ENCODE data around the gene MRPS15.

The MRPS15 gene

DNA sequence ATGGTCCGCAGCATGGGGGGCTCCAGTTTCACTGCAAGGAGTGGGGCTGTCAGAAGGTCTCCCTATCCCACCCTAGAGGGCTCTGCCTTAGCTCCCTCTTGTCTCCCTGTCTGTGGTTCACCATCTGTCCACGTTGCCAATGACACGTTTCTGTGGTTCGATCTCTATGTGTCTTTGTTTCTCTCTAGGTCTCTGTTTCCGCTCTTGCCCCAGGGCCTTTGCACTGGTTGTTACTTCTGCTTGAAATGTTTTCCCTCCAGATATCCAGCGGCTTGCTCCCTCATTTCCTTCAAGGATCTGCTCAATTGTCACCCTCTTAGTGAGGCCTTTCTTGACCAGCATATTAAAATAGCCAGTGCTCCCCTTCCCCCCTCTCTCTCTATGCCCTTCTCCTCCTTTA lies 8.5 kb upstream of the MRPS15 start:
- H3K27ac ChIP-seq: no peak overlapping the region
- TF ChIP-seq, protein P1, sequence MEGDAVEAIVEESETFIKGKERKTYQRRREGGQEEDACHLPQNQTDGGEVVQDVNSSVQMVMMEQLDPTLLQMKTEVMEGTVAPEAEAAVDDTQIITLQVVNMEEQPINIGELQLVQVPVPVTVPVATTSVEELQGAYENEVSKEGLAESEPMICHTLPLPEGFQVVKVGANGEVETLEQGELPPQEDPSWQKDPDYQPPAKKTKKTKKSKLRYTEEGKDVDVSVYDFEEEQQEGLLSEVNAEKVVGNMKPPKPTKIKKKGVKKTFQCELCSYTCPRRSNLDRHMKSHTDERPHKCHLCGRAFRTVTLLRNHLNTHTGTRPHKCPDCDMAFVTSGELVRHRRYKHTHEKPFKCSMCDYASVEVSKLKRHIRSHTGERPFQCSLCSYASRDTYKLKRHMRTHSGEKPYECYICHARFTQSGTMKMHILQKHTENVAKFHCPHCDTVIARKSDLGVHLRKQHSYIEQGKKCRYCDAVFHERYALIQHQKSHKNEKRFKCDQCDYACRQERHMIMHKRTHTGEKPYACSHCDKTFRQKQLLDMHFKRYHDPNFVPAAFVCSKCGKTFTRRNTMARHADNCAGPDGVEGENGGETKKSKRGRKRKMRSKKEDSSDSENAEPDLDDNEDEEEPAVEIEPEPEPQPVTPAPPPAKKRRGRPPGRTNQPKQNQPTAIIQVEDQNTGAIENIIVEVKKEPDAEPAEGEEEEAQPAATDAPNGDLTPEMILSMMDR (IDR thresholded peaks at IDR 0.05): no peak
- TF ChIP-seq ZFX (IDR thresholded peaks at IDR 0.05; ENCODE audit: borderline replicate concordance): no peak

DNA sequence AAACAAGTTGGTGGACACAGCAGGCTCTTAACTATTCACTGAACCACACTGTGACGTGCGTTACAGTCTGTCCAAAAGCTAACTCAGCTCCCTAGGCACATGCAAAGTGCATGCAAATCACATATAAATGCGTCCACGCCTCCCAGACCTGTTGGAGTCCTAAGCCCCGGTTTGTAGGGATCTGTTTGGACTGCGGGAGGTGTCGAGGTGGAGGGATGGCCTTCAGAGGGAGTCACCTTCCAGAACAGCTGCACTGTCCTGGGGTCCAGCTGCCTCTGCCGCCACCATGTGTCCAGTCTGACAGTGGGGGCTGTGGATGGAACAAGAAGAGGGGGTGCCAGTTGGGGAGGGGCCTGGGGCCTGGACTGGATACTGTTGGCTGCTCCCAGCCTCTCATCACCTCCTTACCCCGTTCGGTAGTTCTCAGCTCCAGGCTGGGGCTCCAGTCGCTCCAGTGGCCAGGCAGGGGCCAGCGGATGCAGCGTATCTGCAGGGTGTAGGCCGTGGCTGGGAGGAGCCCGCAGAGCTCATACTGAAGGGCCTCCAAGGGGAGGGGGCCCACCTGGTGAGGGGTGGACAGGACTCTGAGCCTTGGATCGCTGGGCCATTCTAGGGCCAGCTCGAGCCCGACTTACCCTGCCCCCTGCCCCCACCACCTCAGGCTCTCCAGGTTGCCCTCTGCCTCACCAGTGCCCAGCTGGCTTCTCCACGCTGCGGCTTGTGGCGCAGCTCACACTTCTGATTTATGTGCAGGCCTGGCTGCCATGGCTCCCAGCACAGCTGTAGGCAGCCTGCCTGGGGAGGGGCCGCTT lies 7.9 kb upstream of the MRPS15 start:
- TF ChIP-seq ZFX (IDR thresholded peaks at IDR 0.05; ENCODE audit: borderline replicate concordance): no peak
- TF ChIP-seq, protein P1 (IDR thresholded peaks at IDR 0.05): no peak
- no peak overlapping the region for H3K27ac ChIP-seq

DNA sequence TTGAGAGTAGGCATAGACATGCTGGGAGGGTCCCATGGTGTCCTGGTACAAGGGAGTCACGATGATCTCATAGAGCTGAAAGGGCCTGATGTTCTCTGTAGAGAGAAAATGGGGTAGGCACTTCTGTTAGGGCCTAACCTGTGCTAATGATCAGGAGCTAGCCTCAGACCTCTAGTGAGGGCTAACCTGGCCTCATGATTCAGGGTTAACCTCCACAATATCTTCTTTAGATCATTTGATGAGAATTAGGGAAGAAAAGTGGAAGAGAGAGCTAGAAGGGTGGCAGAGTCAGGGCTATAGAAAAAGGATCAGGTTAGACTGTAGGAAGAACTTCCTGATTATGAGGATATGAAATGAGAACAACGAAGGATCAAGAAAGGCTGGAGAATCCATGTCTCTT lies 5.0 kb upstream of the MRPS15 start:
- H3K27ac ChIP-seq: no peak overlapping the region
- TF ChIP-seq ZFX (IDR thresholded peaks at IDR 0.05; ENCODE audit: borderline replicate concordance): no peak
- TF ChIP-seq, protein P1 (IDR thresholded peaks at IDR 0.05): no peak

DNA sequence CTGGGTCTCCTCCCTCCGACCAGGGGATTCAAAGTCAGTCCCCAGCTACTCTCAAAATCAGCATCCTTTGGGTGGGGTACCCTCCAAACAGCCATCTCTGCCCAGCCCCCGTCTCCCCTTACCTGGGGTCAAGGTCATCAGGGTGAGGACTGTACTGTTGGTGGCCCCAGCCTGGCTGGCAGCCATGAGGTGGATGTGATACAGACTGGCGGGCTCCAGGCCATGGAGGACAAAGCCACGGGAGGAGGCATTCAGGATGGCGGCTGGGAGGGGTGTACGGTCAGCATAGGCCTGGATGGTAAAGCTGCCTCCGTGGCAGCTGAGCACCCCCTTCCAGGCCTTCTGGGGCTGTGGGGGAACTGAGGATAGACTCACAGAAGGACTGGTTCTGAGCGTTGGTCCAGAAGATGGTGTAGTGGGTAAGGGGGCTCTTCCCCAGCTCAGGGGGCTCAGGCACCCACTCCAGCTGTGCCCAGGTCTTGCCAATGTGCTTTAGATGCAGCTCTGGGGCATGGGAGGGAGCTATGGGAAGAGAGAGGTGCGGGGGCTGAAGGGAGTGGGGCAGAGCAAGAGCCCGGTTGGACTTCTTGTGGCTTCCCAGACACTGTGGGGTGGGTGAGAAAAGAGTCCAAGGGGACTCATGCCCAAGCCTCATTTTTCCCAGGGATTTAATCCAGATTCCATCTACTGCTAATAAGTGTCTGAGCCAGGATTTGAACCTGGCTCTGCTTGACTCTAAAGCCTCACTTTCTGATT lies 3.7 kb upstream of the MRPS15 start:
- no peak for TF ChIP-seq ZFX (IDR thresholded peaks at IDR 0.05; ENCODE audit: borderline replicate concordance)
- no peak overlapping the region for H3K27ac ChIP-seq

DNA sequence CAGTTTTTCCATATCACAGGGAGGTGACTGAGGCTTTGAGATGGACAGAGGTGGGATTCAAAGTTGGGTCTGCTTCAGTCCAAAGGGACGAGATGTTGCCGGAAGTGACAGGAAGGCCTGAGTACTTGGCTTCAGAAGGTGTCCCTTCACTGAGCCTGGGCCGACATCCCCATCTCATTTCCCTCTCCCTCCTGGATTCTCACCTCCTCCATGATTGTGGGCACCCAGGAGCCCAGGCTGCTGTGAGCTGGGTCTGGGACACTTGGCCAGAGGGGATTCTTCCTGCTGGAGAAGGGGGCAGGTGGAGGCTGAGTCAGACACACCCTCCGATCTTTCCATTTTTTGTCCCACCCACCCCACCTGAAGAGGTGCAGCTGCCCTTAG lies 2.8 kb upstream of the MRPS15 start:
- TF ChIP-seq, protein P1 (IDR thresholded peaks at IDR 0.05): no peak
- no peak for TF ChIP-seq ZFX (IDR thresholded peaks at IDR 0.05; ENCODE audit: borderline replicate concordance)
- H3K27ac ChIP-seq: no peak overlapping the region

DNA sequence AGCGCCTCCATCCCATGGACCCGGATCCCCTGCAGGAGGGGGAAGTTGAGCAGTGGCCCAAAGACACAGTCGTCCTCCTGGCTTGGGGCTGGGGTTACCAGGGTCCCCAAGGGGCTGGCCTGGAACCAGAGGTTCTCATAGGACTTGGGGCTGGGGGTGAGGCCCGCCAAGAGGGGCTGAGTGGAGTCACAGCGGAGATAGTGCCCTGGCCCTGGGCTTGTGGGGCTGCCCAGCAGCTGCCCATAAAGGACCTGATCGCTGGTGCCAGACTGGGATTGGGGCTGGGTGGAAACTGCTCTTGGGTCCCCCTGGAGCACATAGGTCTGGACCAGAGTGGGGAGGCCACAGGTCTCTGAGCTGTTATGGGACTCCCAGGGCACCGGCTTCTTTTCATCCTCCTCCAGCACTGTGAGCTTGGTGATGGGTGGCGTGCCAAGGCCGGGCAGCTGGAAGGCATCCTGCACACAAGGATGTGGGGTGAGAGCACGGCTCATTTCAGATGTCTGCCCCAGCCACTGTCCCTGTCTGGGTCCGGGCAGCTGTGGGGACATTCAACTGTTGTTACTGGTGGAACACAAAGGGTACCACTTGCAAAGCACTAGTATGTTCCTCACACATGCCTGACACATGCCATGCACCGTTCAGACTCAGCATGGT lies 2.3 kb upstream of the MRPS15 start:
- TF ChIP-seq ZFX (IDR thresholded peaks at IDR 0.05; ENCODE audit: borderline replicate concordance): no peak
- TF ChIP-seq, protein P1 (IDR thresholded peaks at IDR 0.05): no peak
- H3K27ac ChIP-seq: no peak overlapping the region

DNA sequence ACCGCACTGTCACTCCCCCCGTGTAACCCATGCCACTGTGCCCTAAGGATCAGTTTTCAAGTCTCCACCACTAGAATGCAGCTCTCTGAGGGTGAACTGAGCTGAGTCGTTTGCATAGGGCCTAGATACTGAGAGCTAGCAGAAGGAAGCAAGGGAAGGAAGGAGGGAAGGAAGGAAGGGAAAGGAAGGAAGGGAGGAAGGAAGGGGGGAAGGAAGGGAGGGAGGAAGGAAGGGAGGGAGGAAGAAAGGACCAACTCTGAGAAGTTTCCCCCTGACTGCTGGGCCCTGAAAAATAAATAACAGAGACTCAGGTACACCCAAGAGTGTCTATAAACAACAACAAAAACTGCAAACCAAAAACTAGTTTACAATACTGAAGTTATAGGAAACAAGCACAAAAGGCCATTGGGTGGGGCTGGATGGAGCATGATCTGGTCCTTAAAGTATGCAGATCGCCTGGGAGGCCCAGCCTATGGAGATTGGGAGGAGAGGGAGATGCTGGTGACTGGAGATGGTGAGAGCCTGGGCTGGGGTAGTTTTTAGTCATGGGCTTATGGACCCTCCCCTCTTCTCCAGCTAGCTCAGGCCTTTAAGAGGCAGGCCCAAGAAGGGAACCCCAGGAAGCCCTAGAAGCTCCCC lies 1.7 kb upstream of the MRPS15 start:
- TF ChIP-seq, protein P1 (IDR thresholded peaks at IDR 0.05): no peak
- no peak for TF ChIP-seq ZFX (IDR thresholded peaks at IDR 0.05; ENCODE audit: borderline replicate concordance)
- no peak overlapping the region for H3K27ac ChIP-seq

All from 22Rv1 (cell line).